DOHH2 (cell line): ENCODE data around the gene RILPL2.

Source experiments
- H3F3A ChIP-seq: fragments of 200-600 bp; sonication (generic), shearing (Covaris generic); 2 replicates; pipeline ENCODE4 v1.6.0; 2016; ENCODE audit warnings: antibody characterized with exemption, mild to moderate bottlenecking; ENCODE audit not compliant: control insufficient read depth, insufficient read depth
- H3K27ac ChIP-seq: fragments of 200-600 bp; sonication (generic); 2 replicates; pipeline ENCODE4 v1.5.1; 2014; ENCODE audit warnings: low read depth, mild to moderate bottlenecking, low read length, moderate library complexity
- H3K27me3 ChIP-seq: fragments of 200-600 bp; sonication (generic); 2 replicates; pipeline ENCODE4 v1.6.1; 2014; ENCODE audit warnings: mild to moderate bottlenecking, low read length, mixed read lengths; ENCODE audit not compliant: control insufficient read depth
- H3K36me3 ChIP-seq: fragments of 200-600 bp; sonication (generic); 2 replicates; pipeline ENCODE4 v1.6.1; 2014; ENCODE audit warnings: mild to moderate bottlenecking, low read length, moderate library complexity, mixed read lengths; ENCODE audit not compliant: control insufficient read depth
- H3K4me1 ChIP-seq: fragments of 200-600 bp; sonication (generic); 2 replicates; pipeline ENCODE4 v1.6.1; 2014; ENCODE audit warnings: mild to moderate bottlenecking, low read length, mixed read lengths; ENCODE audit not compliant: control insufficient read depth
- H3K4me2 ChIP-seq: fragments of 200-600 bp; sonication (generic); 2 replicates; pipeline ENCODE4 v1.6.0; 2014; ENCODE audit warnings: mild to moderate bottlenecking, low read length, moderate library complexity
- H3K4me3 ChIP-seq: fragments of 200-600 bp; sonication (generic); 2 replicates; pipeline ENCODE4 v1.5.1; 2014; ENCODE audit warnings: mild to moderate bottlenecking, low read length, mixed read lengths
- H3K79me2 ChIP-seq: fragments of 200-600 bp; sonication (generic); 2 replicates; pipeline ENCODE4 v1.6.1; 2014; ENCODE audit warnings: mild to moderate bottlenecking, low read length, mixed read lengths; ENCODE audit not compliant: control insufficient read depth
- H3K9me2 ChIP-seq: fragments of 200-600 bp; sonication (generic); replicated peaks from 2 replicates; pipeline ENCODE4 v1.6.1; 2014; ENCODE audit warnings: mild to moderate bottlenecking, low read length, mixed read lengths; ENCODE audit not compliant: control insufficient read depth
- H3K9me3 ChIP-seq: fragments of 200-600 bp; sonication (generic); 2 replicates; pipeline ENCODE4 v1.6.1; 2014; ENCODE audit warnings: antibody characterized with exemption, low read length, mixed read lengths; ENCODE audit not compliant: control insufficient read depth, insufficient read depth
- H4K20me1 ChIP-seq: fragments of 200-600 bp; sonication (generic); 2 replicates; pipeline ENCODE4 v1.6.0; 2014; ENCODE audit warnings: low read depth, mild to moderate bottlenecking, antibody characterized with exemption, low read length, moderate library complexity; ENCODE audit not compliant: control insufficient read depth, insufficient read depth
- EZH2phosphoT487 ChIP-seq: fragments of 200-600 bp; sonication (generic); IDR thresholded peaks from 2 replicates; pipeline ENCODE4 v1.6.1; 2017; ENCODE audit warnings: borderline replicate concordance, mild to moderate bottlenecking, antibody characterized with exemption, low read length, moderate library complexity, mixed read lengths
- TF ChIP-seq, protein P1 (sequence below): fragments of 200-600 bp; sonication (generic); IDR thresholded peaks from one replicate; pipeline ENCODE4 v1.5.1; 2014; ENCODE audit warnings: antibody characterized with exemption, mild to moderate bottlenecking, low read depth, low read length; ENCODE audit not compliant: poor library complexity, severe bottlenecking

RILPL2 gene

DNA sequence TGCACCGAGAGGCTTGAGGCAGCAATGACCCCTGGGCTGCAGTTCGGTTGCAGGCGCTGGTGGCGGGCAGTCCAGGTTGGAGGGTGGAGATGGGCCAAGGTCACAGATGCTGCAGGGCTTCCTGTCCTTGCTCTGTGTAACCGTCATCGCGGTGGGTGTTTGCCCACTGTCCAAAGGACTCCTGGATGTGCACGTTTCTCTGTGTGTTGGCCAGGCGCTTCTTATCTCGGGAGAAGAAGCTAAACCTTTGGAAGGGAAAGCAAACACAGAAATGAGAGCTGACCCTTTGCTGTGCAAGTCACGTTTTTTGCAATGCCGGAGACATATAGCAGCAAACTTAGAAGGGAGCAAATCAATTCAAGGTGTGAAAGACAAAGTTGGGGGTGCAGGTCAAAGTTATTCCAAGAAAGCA lies 36.0 kb upstream of the RILPL2 start:
- Histone ChIP-seq H3F3A (0 out of 2 replicates have a peak, but pooled peaks cover under 1% of the 10 kb centered on the region), H3K4me3 (no peak overlapping the region), H3K4me2 (no peak overlapping the region), H3K27ac (no peak overlapping the region), H3K4me1 (peaks cover 21% of the 10 kb centered on the region), H3K9me2 (no peaks in the 10 kb centered on the region), H3K9me3 (no peaks in the 10 kb centered on the region), H3K27me3 (no peaks in the 10 kb centered on the region), H3K36me3 (no peaks in the 10 kb centered on the region; the same call in 1 of the 2 replicates), H3K79me2 (peaks cover 4% of the 10 kb centered on the region), H4K20me1 (no peaks in the 10 kb centered on the region)
- no peak for TF ChIP-seq EZH2phosphoT487
- TF ChIP-seq, protein P1, sequence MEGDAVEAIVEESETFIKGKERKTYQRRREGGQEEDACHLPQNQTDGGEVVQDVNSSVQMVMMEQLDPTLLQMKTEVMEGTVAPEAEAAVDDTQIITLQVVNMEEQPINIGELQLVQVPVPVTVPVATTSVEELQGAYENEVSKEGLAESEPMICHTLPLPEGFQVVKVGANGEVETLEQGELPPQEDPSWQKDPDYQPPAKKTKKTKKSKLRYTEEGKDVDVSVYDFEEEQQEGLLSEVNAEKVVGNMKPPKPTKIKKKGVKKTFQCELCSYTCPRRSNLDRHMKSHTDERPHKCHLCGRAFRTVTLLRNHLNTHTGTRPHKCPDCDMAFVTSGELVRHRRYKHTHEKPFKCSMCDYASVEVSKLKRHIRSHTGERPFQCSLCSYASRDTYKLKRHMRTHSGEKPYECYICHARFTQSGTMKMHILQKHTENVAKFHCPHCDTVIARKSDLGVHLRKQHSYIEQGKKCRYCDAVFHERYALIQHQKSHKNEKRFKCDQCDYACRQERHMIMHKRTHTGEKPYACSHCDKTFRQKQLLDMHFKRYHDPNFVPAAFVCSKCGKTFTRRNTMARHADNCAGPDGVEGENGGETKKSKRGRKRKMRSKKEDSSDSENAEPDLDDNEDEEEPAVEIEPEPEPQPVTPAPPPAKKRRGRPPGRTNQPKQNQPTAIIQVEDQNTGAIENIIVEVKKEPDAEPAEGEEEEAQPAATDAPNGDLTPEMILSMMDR = no peak

DNA sequence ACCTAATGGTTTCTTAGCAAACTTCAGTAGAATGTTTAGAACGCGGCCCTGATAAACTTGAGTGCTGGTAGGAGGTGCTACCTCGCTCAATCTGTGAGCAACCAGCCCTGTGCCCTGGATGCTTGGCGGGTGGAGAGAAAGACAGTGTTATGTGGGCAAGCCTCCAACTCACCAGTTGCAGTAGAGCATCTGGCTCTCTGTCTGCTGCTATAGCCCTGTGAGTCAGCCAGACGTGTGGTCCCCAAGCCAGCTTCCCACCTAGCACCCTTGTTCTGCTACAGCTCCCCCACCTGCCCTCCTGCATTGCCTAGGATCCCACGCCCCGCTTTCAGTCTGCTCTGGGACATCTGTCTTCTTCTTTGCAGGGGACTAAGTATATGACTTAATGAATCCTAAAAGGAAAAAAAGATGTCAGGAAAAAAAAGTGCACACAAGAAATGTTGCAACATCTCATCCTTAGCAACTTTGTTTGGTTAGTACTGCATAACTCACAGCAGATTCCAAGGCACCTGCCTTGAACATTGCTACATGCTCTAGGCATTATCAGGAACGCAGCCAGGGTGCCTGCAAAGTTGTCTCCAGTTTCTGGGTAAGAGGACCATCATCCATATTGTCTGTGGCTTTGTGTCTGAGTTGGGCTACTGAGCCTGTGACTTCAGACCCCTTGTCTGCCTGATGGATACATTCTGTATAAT lies 35.0 kb upstream of the RILPL2 start:
- no peak overlapping the region for H3K27ac ChIP-seq
- H3K4me1 ChIP-seq = peaks cover 20% of the 10 kb centered on the region
- H3F3A ChIP-seq = 0 out of 2 replicates have a peak, but pooled peaks cover 3% of the 10 kb centered on the region
- H3K9me3 ChIP-seq = no peaks in the 10 kb centered on the region
- H3K4me3 ChIP-seq = no peak overlapping the region
- TF ChIP-seq, protein P1 = no peak
- no peak for TF ChIP-seq EZH2phosphoT487
- H3K9me2 ChIP-seq = no peaks in the 10 kb centered on the region
- H3K4me2 ChIP-seq = no peak overlapping the region
- H4K20me1 ChIP-seq = no peaks in the 10 kb centered on the region
- H3K79me2 ChIP-seq = peaks cover 4% of the 10 kb centered on the region
- H3K36me3 ChIP-seq = peaks cover 4% of the 10 kb centered on the region; the same call in 1 of the 2 replicates
- H3K27me3 ChIP-seq = no peaks in the 10 kb centered on the region

DNA sequence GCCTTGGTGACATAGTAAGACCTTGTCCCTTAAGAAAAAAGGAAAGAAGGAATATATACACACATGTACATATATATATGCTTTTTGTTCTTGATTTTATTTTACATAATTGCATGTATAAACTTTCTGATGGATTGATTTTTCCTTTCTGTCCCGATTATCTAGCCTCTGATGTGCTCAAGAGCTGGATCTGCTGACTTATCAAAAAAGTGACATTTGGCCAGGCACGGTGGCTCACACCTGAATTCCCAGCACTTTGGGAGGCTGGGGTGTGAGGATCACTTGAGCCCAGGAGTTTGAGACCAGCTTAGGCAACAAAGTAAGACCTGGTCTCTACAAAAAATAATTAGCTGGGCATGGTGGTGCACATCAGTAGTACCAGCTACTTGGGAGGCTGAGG lies 33.5 kb upstream of the RILPL2 start:
- no peak for TF ChIP-seq EZH2phosphoT487
- TF ChIP-seq, protein P1 = no peak
- Histone ChIP-seq H3K9me2 (no peaks in the 10 kb centered on the region), H3K36me3 (peaks cover 17% of the 10 kb centered on the region), H3K4me1 (peaks cover 15% of the 10 kb centered on the region), H3K79me2 (peaks cover 15% of the 10 kb centered on the region), H3K27me3 (no peaks in the 10 kb centered on the region), H4K20me1 (no peaks in the 10 kb centered on the region), H3K27ac (no peak overlapping the region), H3F3A (0 out of 2 replicates have a peak, but pooled peaks cover 3% of the 10 kb centered on the region), H3K4me3 (no peak overlapping the region), H3K4me2 (no peak overlapping the region), H3K9me3 (no peaks in the 10 kb centered on the region)
